ENCODE data around the gene SERAC1.

- TF ChIP-seq, protein P1, sequence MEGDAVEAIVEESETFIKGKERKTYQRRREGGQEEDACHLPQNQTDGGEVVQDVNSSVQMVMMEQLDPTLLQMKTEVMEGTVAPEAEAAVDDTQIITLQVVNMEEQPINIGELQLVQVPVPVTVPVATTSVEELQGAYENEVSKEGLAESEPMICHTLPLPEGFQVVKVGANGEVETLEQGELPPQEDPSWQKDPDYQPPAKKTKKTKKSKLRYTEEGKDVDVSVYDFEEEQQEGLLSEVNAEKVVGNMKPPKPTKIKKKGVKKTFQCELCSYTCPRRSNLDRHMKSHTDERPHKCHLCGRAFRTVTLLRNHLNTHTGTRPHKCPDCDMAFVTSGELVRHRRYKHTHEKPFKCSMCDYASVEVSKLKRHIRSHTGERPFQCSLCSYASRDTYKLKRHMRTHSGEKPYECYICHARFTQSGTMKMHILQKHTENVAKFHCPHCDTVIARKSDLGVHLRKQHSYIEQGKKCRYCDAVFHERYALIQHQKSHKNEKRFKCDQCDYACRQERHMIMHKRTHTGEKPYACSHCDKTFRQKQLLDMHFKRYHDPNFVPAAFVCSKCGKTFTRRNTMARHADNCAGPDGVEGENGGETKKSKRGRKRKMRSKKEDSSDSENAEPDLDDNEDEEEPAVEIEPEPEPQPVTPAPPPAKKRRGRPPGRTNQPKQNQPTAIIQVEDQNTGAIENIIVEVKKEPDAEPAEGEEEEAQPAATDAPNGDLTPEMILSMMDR (IDR thresholded peaks at IDR 0.05; ENCODE audit: insufficient read depth, low read length), result no peak
- TF ChIP-seq, protein P2, sequence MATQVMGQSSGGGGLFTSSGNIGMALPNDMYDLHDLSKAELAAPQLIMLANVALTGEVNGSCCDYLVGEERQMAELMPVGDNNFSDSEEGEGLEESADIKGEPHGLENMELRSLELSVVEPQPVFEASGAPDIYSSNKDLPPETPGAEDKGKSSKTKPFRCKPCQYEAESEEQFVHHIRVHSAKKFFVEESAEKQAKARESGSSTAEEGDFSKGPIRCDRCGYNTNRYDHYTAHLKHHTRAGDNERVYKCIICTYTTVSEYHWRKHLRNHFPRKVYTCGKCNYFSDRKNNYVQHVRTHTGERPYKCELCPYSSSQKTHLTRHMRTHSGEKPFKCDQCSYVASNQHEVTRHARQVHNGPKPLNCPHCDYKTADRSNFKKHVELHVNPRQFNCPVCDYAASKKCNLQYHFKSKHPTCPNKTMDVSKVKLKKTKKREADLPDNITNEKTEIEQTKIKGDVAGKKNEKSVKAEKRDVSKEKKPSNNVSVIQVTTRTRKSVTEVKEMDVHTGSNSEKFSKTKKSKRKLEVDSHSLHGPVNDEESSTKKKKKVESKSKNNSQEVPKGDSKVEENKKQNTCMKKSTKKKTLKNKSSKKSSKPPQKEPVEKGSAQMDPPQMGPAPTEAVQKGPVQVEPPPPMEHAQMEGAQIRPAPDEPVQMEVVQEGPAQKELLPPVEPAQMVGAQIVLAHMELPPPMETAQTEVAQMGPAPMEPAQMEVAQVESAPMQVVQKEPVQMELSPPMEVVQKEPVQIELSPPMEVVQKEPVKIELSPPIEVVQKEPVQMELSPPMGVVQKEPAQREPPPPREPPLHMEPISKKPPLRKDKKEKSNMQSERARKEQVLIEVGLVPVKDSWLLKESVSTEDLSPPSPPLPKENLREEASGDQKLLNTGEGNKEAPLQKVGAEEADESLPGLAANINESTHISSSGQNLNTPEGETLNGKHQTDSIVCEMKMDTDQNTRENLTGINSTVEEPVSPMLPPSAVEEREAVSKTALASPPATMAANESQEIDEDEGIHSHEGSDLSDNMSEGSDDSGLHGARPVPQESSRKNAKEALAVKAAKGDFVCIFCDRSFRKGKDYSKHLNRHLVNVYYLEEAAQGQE (IDR thresholded peaks at IDR 0.05; ENCODE audit: insufficient replicate concordance, low read depth), result no peak
- TF ChIP-seq GABPA (IDR thresholded peaks at IDR 0.05; ENCODE audit: low read depth), result no peak
These were observed 7.0 kb downstream of the SERAC1 start for GRCh38 chr6:158160932-158161539.

Measured in HL-60 (cell line).